GM19452 (cell line): ENCODE results near the gene TRIP13.
"Not testable (repeated sequence)": the region's sequence is repeated elsewhere in the genome, so short reads cannot be mapped to it uniquely, and the experiment has no call there.

ENCODE experiments used
- ATAC-seq: cut with Tn5 transposase; IDR thresholded peaks from one replicate; pipeline ENCODE4 v1.9.1; 2021; ENCODE audit not compliant: unreplicated experiment

The TRIP13 gene

GRCh38 chr5:916441-917293 is 24.0 kb downstream of the TRIP13 start:
- no peak for ATAC-seq

DNA sequence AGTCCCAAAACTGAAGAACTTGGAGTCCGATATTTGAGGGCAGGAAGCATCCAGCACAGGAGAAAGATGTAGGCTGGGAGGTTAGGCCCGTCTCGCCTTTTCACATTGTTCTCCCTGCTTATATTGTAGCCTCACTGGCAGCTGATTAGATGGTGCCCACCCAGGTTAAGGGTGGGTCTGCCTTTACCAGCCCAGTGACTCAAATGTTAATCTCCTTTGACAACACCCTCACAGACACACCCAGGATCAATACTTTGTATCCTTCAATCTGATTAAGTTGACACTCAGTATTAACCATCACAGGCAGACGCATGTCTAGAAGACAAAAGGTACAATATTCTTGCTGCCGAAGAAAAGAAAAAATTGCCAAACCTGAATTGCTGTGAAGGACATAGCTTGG is 26.0 kb downstream of the TRIP13 start:
- ATAC-seq = not testable (repeated sequence)

DNA sequence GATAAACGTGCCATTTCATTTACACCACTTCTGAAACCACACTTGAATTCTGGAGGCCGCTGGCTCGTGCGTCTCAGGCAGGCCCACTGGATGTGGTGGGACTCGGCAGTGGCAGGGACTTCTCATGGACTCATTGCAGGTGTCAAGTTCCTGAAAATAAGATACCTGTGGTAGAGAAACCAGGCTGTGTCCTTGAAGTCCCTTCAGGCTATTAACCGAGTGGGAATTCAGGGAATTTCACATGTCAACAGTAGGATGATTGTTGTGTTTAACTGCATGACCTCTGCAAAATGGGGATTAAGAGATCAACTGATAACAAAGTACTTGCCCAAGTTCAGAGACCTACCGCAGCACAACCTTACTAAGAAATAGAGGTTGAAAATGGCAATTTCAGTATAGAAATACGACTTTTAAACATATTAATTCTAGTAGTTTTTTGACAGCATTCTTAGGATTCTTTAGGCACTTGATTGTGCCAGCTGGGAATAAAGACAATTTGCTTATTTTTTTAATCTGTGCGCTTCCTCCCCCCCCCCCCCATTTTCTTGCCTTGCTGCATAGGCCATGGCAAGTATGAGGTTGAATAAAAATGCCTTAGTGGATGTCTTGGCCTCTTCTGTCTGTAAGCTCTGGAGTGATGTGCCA is 26.8 kb downstream of the TRIP13 start:
- ATAC-seq = no peak

DNA sequence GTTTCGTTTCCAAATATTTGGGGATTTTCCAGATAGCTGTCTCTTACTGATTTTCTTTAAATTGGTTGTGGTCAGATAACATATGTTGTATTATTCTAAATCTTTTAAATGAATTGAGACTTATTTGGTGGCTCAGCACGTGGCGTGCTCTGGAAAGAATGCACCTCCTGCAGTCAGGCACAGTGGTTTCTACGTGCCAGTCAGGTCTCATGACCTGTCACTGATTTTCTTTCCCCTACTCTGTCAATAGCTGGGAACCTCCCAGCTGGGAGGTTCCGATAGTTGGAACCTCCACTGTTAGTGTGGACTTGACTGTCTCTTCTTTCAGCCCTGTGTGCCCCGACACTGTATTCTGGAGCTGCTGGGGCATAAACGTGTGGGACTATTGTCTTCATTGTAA is 27.6 kb downstream of the TRIP13 start:
- ATAC-seq = no peak

DNA sequence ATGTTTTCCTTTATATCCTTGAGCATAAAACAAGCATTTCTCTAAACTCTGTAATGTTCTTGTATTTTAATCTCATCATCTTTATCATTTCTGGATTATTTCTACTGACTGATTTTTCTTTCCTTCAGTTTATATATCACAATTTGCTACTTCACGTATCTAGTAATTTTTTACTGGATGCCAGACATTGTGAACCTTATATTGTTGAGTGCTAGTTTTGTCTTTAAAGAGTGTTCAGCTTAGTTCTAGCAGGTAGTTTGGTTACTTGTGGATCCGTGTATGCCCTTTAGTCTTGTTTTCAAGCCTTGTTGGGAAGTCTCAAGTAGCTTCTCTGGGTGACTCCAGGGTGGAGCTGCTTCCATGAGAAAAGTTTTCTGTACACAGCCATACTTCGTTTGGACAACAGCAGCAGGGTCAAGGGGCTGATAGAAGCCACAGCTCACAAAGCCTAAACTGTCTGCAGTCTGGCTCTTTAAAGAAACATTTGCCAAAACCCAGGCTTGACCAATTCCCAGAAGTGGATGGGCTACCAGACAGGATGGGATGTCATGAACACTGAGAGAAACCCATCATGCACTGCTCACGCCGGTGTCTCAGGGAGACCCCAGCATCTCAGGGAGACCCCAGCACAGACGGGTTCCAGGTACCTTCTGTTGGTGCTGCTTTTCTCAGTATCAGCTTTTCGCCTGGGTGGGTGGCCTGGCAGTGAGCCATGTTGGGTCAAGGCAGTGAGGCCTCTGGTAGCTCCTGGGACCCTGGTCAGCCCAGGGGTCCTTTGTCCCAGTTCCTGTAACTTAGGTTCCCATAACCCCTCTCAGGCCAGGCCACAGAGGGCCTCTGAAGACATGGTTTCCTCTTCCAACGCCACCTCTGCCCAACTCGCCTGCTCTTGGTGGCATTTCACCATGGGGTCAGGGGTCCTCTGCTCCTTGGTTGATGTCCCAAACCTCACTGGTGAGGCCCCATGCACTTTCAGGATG is 29.1 kb downstream of the TRIP13 start:
- ATAC-seq = no peak

DNA sequence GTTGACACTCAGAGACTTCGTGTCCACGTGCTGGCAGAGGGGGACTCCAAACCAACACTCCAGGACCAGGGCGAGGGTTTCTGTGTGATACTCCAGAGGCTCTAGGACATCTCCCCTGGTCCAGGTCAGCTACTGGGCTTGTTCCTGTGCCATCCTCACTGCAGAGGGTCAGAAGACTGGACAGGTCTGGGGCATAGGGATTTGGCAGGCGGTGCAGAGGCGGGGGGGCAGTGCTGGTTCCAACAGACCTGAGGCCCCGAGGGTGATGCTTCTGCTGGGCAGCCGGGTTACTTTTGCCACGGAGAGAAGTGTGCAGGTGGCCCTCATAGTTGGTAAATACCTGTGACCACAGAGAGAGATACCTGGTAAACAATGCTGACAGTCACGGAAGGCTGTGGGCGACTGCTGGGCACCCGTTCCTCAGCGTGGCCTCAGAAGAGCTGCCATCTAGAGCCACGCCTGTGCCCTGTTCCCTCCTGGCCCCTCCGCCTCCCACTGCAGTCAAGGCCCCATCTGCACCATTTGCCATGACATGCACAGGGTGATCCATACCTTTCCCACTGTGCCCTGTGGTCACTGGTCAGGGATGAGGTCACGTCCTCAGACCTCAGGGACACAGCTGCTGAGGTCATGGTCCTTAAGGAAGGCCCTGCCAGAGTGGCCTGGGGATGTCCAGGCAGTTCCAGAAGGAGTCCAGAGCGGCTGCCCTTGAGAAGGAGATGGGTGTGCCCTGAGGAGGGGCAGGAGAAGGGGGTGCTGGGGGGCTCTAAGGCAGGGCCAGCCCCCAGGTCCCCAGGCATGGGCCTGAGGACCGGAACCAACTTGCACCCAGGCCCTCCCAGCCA is 30.0 kb downstream of the TRIP13 start:
- ATAC-seq = no peak

- ATAC-seq = no peak
Measured at GRCh38 chr5:923281-923873, 30.7 kb downstream of the TRIP13 start.

GRCh38 chr5:926417-927171 is 33.9 kb downstream of the TRIP13 start:
- ATAC-seq = no peak

- no peak for ATAC-seq
Measured at GRCh38 chr5:927172-928015, 34.7 kb downstream of the TRIP13 start.

GRCh38 chr5:929182-929581 is 36.5 kb downstream of the TRIP13 start:
- not testable (repeated sequence) for ATAC-seq

DNA sequence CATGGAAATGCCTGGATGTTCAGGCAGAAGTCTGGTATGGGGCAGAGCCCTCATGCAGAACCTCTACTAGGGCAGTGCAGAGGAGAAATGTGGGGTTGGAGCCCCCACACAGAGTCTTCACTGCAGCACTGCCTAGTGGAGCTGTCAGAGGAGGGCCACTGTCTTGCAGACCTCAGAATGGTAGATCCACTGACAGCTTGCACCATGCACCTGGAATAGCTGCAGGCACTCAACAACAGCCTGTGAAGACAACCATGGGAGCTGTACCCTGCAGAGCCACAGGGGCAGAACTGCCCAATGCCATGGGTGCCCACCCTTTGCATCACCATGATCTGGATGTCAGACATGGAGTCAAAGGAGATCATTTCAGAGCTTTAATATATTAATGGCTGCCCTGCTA is 36.9 kb downstream of the TRIP13 start:
- ATAC-seq = no peak

GRCh38 chr5:930866-931265 is 38.2 kb downstream of the TRIP13 start:
- no peak for ATAC-seq

DNA sequence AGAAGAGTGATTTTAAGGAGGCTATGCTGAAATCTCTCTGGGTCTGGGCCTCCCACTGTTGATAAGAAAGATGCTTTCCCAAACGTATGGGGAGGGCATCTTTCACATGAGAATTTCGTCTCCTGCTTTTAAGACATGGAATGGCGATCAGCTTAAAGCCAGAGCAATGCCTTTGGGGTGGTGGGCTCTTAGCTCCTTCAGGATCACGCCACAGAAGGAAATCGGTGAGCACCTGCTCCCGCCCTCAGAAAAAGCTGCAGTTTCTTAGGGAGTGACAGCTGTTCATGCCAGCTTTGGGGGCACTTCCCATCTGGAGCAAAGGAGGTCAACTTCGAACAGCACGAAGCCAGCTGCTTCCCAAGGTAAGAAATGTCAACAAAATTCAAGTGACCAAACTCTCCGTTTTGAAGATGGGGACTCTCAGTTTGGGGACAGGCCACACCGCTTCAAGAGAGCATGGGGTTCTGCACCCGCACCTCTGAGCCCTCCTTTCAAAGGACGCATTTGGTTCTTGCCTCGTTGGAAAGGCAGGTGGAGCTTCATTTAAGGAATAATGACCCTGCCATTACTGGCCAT is 39.0 kb downstream of the TRIP13 start:
- ATAC-seq = no peak

DNA sequence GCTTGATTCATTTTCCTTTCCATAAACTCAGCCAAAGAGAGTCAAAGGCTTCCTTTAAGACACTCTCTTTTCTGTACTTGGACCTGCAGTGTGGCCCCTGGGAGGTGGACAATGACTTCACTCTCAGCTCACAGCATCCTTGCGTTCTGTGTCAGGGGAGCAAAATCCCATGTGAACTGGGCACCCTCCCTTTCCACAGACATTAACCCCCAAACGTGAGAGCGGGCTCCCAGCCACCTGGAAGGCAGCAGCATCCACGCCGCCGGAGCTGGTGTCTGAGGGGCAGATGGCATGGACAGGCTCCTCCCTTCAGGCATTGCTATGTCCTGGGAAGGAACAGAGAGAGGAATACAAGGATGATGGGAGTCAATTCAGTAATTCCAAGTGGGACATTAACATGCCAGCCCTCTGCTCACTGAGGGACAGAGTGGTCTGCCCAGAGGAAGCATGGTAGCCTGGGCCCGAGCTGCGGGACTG is 39.5 kb downstream of the TRIP13 start:
- no peak for ATAC-seq

- no peak for ATAC-seq
Measured at GRCh38 chr5:932628-933250, 40.1 kb downstream of the TRIP13 start.

- no peak for ATAC-seq
Measured at GRCh38 chr5:933251-933861, 40.7 kb downstream of the TRIP13 start.

DNA sequence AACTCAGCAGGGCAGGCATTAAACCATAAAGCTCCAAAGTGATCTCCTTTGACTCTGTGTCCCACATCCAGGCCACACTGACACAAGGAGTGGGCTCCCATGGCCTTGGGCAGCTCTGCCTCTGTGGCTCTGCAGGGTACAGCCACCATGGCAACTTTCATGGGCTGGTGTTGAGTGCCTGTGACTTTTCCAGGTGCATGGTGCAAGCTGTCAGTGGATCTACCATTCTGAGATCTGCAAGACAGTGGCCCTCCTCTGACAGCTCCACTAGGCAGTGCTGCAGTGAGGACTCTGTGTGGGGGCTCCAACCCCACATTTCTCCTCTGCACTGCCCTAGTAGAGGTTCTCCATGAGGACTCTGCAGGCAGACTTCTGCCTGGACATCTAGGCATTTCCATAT is 41.3 kb downstream of the TRIP13 start:
- ATAC-seq = not testable (repeated sequence)
